ENCODE measurements around the gene DOCK8.

DNA sequence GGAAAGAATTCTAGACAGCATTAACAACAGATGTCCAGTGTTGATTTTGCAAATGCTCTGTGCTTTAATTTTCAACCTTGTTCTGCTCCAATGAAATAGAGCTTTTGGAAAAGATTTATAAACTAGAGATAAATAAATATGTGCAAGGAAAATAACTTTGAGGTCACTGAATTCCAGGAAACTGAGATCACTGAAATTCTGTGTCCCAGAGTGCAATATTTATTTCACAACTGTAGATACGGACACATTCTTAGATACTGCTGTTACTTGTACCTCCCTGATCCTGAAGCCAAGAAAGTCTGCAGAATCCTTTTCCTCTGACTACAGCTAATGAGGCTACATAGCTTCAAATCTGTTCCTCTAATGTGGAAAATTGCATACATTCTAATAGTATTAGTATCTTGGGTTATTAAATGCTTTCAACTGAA is 222.9 kb downstream of the DOCK8 start:
- TF ChIP-seq, protein P1, sequence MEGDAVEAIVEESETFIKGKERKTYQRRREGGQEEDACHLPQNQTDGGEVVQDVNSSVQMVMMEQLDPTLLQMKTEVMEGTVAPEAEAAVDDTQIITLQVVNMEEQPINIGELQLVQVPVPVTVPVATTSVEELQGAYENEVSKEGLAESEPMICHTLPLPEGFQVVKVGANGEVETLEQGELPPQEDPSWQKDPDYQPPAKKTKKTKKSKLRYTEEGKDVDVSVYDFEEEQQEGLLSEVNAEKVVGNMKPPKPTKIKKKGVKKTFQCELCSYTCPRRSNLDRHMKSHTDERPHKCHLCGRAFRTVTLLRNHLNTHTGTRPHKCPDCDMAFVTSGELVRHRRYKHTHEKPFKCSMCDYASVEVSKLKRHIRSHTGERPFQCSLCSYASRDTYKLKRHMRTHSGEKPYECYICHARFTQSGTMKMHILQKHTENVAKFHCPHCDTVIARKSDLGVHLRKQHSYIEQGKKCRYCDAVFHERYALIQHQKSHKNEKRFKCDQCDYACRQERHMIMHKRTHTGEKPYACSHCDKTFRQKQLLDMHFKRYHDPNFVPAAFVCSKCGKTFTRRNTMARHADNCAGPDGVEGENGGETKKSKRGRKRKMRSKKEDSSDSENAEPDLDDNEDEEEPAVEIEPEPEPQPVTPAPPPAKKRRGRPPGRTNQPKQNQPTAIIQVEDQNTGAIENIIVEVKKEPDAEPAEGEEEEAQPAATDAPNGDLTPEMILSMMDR (IDR thresholded peaks at IDR 0.05): no peak
- no peak for TF ChIP-seq POLR2A (IDR thresholded peaks at IDR 0.05)
